MM.1S (cell line): ENCODE data around the gene KDF1.

Experiments used
- DNase-seq: peaks from one replicate; pipeline ENCODE4 v3.0.0-alpha.2; 2015
- H2AFZ ChIP-seq: fragments of 300-600 bp; sonication (generic); 2 replicates; pipeline ENCODE4 v1.6.0; 2016; ENCODE audit warnings: antibody characterized with exemption, low read length
- H3F3A ChIP-seq: fragments of 300-600 bp; sonication (generic); 2 replicates; pipeline ENCODE4 v1.6.1; 2016; ENCODE audit warnings: mild to moderate bottlenecking, antibody characterized with exemption, low read length, moderate library complexity, mixed read lengths; ENCODE audit not compliant: insufficient read depth
- H3K27ac ChIP-seq: fragments of 300-600 bp; sonication (generic); 2 replicates; pipeline ENCODE4 v1.5.1; 2016; ENCODE audit warnings: mild to moderate bottlenecking, low read length
- H3K27me3 ChIP-seq: fragments of 300-600 bp; sonication (generic); replicated peaks from 2 replicates; pipeline ENCODE4 v1.6.0; 2016; ENCODE audit warnings: low read length; ENCODE audit not compliant: insufficient read depth
- H3K36me3 ChIP-seq: fragments of 300-600 bp; sonication (generic); replicated peaks from 2 replicates; pipeline ENCODE4 v1.6.1; 2016; ENCODE audit warnings: mild to moderate bottlenecking, low read length, mixed read lengths; ENCODE audit not compliant: insufficient read depth
- H3K4me1 ChIP-seq: fragments of 300-600 bp; sonication (generic); 2 replicates; pipeline ENCODE4 v1.6.1; 2016; ENCODE audit warnings: low read length, mixed read lengths
- H3K4me2 ChIP-seq: fragments of 300-600 bp; sonication (generic); 2 replicates; pipeline ENCODE4 v1.6.0; 2016; ENCODE audit warnings: low read depth, low read length
- H3K4me3 ChIP-seq: fragments of 300-600 bp; sonication (generic); 2 replicates; pipeline ENCODE4 v1.5.1; 2016; ENCODE audit warnings: low read length, mixed read lengths
- H3K79me2 ChIP-seq: fragments of 300-600 bp; sonication (generic); 2 replicates; pipeline ENCODE4 v1.6.1; 2016; ENCODE audit warnings: mixed run types, low read length, mixed read lengths
- H3K9ac ChIP-seq: fragments of 300-600 bp; sonication (generic); 2 replicates; pipeline ENCODE4 v1.6.1; 2016; ENCODE audit warnings: low read length, mixed read lengths
- H3K9me2 ChIP-seq: fragments of 300-600 bp; sonication (generic); replicated peaks from 2 replicates; pipeline ENCODE4 v1.6.1; 2016; ENCODE audit warnings: mild to moderate bottlenecking, low read length, mixed read lengths; ENCODE audit not compliant: insufficient read depth
- H3K9me3 ChIP-seq: fragments of 300-600 bp; sonication (generic); replicated peaks from 2 replicates; pipeline ENCODE4 v1.6.1; 2016; ENCODE audit warnings: mild to moderate bottlenecking, low read length, mixed read lengths; ENCODE audit not compliant: insufficient read depth
- H4K20me1 ChIP-seq: fragments of 300-600 bp; sonication (generic); 2 replicates; pipeline ENCODE4 v1.6.1; 2016; ENCODE audit warnings: mild to moderate bottlenecking, low read length, moderate library complexity, mixed read lengths; ENCODE audit not compliant: insufficient read depth
- CTCF ChIP-seq: fragments of 300-600 bp; sonication (generic); IDR thresholded peaks from 2 replicates; pipeline ENCODE4 v1.5.1; 2016; ENCODE audit warnings: antibody characterized with exemption, low read length, mixed read lengths
- EZH2 ChIP-seq: fragments of 300-600 bp; sonication (generic); optimal IDR thresholded peaks from 2 replicates; pipeline ENCODE3; 2017; ENCODE audit warnings: low read depth, mild to moderate bottlenecking, antibody characterized with exemption, low read length, mixed read lengths
- EZH2phosphoT487 ChIP-seq: fragments of 300-600 bp; sonication (generic); IDR thresholded peaks from 2 replicates; pipeline ENCODE4 v1.6.1; 2018; ENCODE audit warnings: antibody characterized with exemption, low read length

The KDF1 gene

GRCh38 chr1:26994787-26995517 is 34.7 kb upstream of the KDF1 start:
- Histone ChIP-seq H2AFZ (no peak overlapping the region; the same call in 1 of the 2 replicates), H3K9ac (no peak overlapping the region), H3K27ac (no peak overlapping the region), H3K27me3 (peaks cover 61% of the 10 kb centered on the region), H3K9me2 (no peaks in the 10 kb centered on the region), H3K9me3 (no peaks in the 10 kb centered on the region), H4K20me1 (no peaks in the 10 kb centered on the region), H3F3A (no peaks in the 10 kb centered on the region), H3K4me2 (peak overlapping the region; percentile 52; the same call in 1 of the 2 replicates), H3K36me3 (no peaks in the 10 kb centered on the region), H3K79me2 (no peaks in the 10 kb centered on the region), H3K4me1 (peaks cover 5% of the 10 kb centered on the region), H3K4me3 (peak overlapping the region; percentile 39; the same call in 1 of the 2 replicates)
- TF ChIP-seq CTCF (no peak), EZH2 (no peak)
- DNase-seq: no peak

- Histone ChIP-seq H3K27ac (no peak overlapping the region), H3F3A (no peaks in the 10 kb centered on the region), H3K4me2 (peak overlapping the region; percentile 80; the same call in 1 of the 2 replicates), H2AFZ (peak overlapping the region; percentile 85), H3K79me2 (no peaks in the 10 kb centered on the region), H3K9me2 (no peaks in the 10 kb centered on the region), H3K9me3 (no peaks in the 10 kb centered on the region), H3K4me1 (peaks cover 5% of the 10 kb centered on the region), H3K9ac (no peak overlapping the region), H3K27me3 (peaks cover 61% of the 10 kb centered on the region), H3K4me3 (peak overlapping the region; percentile 70; the same call in 1 of the 2 replicates), H3K36me3 (no peaks in the 10 kb centered on the region), H4K20me1 (no peaks in the 10 kb centered on the region)
- peak; percentile 37 for DNase-seq
- TF ChIP-seq EZH2phosphoT487 (no peak), EZH2 (no peak), CTCF (no peak)
These were observed 33.9 kb upstream of the KDF1 start for GRCh38 chr1:26994020-26994786.

- Histone ChIP-seq H3K79me2 (no peaks in the 10 kb centered on the region), H3K27me3 (peaks cover 56% of the 10 kb centered on the region), H3K4me1 (peaks cover 5% of the 10 kb centered on the region), H3K9ac (no peak within 1 kb of the TSS), H3K27ac (no peak within 1 kb of the TSS), H3K9me3 (no peaks in the 10 kb centered on the region), H2AFZ (peak within 1 kb of the TSS; percentile 85), H3F3A (no peaks in the 10 kb centered on the region), H3K9me2 (no peaks in the 10 kb centered on the region), H3K4me2 (peak within 1 kb of the TSS; percentile 80), H3K36me3 (no peaks in the 10 kb centered on the region), H4K20me1 (no peaks in the 10 kb centered on the region), H3K4me3 (peak within 1 kb of the TSS; percentile 70)
- TF ChIP-seq EZH2 (no peak), CTCF (no peak), EZH2phosphoT487 (no peak)
- peak; percentile 69 for DNase-seq
These were observed 33.2 kb upstream of the KDF1 start, which contains the start of gene TRNP1 for GRCh38 chr1:26993237-26994019. TRNP1 (plus strand) TSS chr1:26993692; CDS start chr1:26993787, 95 bp downstream.
